Measurements from ENCODE around the gene COA8.

The COA8 gene

GRCh38 chr14:103526247-103526913 is 36.4 kb upstream of the COA8 start:
- DNase-seq (ENCODE audit: low read depth in 2 of 2): no peak

GRCh38 chr14:103526914-103527248 is 35.9 kb upstream of the COA8 start:
- DNase-seq (ENCODE audit: low read depth in 2 of 2): no peak

GRCh38 chr14:103527408-103528145 is 35.2 kb upstream of the COA8 start:
- no peak for DNase-seq (ENCODE audit: low read depth in 2 of 2)

GRCh38 chr14:103528146-103528586 is 34.6 kb upstream of the COA8 start:
- no peak for DNase-seq (ENCODE audit: low read depth in 2 of 2)

GRCh38 chr14:103528587-103529382 is 34.0 kb upstream of the COA8 start, which contains the start of gene TRMT61A:
Gene TRMT61A (plus strand): TSS chr14:103529196. CDS start chr14:103529979, 783 bp downstream.
- peak; percentile 61 to 63 for DNase-seq (ENCODE audit: low read depth in 2 of 2)

GRCh38 chr14:103529383-103530365 is 33.1 kb upstream of the COA8 start:
- no peak for DNase-seq (ENCODE audit: low read depth in 2 of 2)

- no peak for DNase-seq (ENCODE audit: low read depth in 2 of 2)
These were observed 32.4 kb upstream of the COA8 start for GRCh38 chr14:103530390-103530789.

- DNase-seq (ENCODE audit: low read depth in 2 of 2): no peak
These were observed 31.9 kb upstream of the COA8 start for GRCh38 chr14:103530831-103531230.

- no peak for DNase-seq (ENCODE audit: low read depth in 2 of 2)
These were observed 31.1 kb upstream of the COA8 start for GRCh38 chr14:103531421-103532215.

GRCh38 chr14:103532216-103533136 is 30.3 kb upstream of the COA8 start:
- no peak for DNase-seq (ENCODE audit: low read depth in 2 of 2)

GRCh38 chr14:103533137-103533998 is 29.4 kb upstream of the COA8 start:
- no peak for DNase-seq (ENCODE audit: low read depth in 2 of 2)

- DNase-seq (ENCODE audit: low read depth in 2 of 2): no peak
These were observed 28.7 kb upstream of the COA8 start for GRCh38 chr14:103533999-103534575.

GRCh38 chr14:103534576-103535061 is 28.1 kb upstream of the COA8 start:
- no peak for DNase-seq (ENCODE audit: low read depth in 2 of 2)

- no peak for DNase-seq (ENCODE audit: low read depth in 2 of 2)
These were observed 27.5 kb upstream of the COA8 start for GRCh38 chr14:103535081-103535890.

- no peak for DNase-seq (ENCODE audit: low read depth in 2 of 2)
These were observed 26.7 kb upstream of the COA8 start for GRCh38 chr14:103535891-103536565.

- no peak for DNase-seq (ENCODE audit: low read depth in 2 of 2)
These were observed 26.1 kb upstream of the COA8 start for GRCh38 chr14:103536693-103537092.

All from activated CD8-positive, alpha-beta memory T cell treated with anti-CD3 and anti-CD28 coated beads for 4 hours (primary cell).